Suppressor macrophage (primary cell): ENCODE results near the gene ABCA13.

Source experiments
- DNase-seq, 4 experiments: peaks; one replicate each; pipeline ENCODE4 v3.0.0-alpha.2; 2020 to 2022

Gene ABCA13

DNA sequence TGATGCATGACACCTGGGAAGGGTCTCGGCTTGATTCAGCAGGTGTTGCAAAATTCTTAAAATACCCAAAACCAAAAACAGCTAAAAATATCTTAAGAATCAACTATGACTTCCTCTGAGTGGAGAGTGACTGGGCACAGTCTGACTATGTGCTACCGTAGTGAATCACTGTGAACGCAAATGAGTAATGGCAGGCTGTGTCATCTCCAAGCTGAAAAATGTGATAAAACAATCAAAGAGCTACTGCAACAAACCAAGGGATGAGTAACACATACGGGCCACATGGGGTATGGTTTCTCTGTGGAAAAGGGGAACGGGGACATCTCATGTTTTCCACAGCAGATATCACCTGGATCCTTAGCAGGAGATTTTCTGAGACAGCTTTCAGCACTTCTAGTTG, 127.5 kb downstream of the ABCA13 start:
- peak; percentile 30 to 65 (median 41) for DNase-seq

DNA sequence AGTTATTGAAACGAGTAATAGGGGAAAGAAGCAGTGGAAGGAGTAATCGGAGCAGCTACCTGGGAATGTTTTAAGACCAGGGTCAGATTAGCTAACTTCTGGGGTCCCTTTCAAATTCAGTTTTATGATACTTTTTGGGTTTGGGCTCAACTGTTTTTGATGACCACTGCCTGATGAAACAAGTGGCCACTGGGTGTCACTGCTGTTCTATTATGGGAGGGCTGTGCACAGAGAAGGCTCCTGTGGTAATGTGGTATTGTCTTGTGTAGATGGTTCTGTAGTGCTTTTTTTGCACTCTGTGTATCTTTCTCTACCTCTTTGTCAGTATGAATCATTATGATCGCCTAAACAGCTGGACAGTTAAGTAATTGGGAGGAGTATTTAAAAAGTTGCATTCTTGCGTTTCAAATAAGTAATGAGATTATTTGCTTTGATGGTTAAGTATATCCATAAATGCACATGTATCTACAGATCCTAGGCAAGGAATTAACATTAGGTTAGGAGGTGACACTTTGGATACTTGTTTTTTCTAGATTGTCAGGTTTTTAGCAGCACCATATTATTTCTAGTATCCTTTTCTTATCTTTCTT, 128.4 kb downstream of the ABCA13 start:
- DNase-seq: peak; percentile 75 to 86 (median 81)

DNA sequence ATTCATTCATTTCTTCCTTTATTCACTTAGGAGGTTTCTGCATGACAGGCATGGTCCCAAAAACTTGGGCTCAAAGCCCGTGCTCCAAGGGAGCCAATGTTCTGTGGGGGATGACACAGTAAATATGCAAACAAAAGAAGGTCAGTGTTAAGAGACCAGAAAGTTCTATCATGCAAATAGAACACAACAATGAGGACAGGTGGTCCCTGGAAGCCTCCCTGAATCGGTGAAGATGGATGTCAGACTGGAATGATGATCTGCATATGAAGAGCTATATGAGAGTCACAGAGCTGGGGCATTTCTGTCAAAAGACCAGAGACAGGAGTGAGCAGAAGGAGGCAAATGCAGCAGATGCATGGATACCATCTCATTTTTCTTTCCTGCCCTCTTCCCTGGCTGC, 129.0 kb downstream of the ABCA13 start:
- no peak for DNase-seq

DNA sequence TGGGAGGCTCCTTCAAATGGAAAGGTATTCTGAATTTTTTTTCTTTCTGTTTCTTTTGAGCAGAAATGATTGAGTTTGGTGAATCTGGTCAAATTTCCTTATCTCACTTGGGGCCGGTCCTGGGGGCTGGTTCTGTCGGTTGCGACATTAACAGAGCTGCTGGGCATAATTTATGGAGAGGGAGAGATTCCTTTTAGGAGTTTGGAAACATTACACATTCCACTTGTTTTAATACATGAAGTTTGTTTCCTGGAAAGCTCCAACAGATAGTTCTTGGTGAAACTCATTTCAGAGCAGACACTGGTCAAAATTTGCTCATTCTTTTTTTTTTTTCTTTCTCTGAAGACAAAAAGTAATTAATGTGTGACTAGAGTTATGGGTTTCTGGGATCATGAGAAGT, 129.9 kb downstream of the ABCA13 start:
- DNase-seq: no peak

DNA sequence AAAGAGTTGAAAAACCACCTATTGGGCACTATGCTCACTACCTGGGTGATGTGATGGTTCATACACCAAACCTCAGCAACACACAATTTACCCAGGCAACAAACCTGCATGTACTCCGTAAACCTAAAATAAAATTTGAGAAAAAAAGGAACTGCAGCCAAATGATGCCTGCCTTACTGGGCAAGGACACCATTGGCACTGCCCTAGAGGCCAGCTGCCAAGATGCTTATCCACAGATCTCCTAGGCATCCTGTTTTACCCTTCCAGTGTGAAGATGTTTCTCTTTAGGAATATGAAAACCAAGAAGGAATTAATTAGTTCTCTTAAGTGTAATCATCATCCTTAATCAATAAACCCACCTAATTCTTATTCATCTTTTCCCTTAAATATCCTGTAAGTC, 133.4 kb downstream of the ABCA13 start:
- no peak for DNase-seq

DNA sequence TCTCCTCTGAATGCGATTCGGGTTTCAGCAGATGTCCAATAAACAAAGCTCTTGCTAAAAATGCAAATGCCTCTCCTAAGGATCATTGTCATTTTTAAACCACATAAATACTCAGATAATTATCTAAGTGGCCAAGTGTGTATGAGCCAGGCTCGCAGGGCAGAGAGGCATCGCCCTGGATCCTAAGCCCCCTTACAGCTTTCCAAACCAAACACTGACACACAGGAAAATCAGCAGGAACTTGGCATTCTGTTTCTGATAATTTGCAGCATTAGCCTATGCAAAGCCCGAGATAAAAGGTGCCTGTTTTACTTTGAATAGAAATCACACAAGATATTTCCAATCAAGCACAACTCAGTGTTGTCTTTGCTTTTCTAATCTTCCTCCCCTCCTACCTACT, 134.4 kb downstream of the ABCA13 start:
- no peak for DNase-seq

DNA sequence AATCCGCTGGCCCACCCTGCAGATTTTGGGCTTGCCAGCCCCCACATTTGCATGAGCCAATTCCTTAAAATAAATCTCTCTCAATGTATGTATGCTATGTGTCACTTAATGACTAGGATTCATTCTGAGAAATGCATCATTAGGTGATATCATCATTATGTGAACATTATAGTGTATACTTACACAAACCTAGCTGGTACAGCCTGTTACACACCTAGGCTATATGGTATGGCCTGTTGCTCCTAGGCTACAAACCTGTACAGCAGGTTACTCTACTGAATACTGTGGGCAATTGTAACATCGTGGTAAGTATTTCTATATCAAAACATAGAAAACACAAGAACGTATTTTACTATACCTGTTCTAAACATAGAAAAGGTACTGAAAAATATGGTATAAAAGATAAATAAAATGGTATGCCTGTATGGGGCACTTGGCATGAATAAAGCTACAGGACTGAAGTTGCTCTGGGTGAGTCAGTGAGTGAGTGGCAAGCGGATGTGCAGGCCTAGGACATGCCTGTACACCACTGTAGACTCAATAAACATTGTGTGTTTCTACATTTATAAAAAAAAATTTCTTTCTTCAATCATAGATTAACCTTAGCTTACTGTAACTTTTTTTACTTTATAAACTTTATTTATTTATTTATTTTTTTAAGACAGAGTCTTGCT, 135.9 kb downstream of the ABCA13 start:
- no peak for DNase-seq

DNA sequence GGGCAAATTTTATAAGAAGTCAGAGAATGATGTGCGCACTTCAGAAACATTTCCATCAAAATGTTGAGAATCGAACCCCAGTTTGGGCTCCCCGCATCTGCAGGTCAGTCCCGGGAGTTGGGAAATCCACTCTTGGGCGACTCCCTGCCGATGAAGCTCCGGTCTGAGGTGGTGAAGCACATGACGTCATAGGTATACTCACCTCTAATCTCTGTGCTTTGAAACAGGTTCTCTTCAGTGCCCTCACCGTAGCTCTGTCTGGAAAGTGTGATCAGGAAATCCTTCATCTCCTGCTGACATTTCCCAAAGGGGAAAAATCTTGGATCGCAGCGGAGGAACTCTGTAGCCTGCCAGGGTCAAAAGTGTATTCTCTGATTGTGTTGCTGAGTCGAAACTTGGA, 138.5 kb downstream of the ABCA13 start:
- DNase-seq: no peak

DNA sequence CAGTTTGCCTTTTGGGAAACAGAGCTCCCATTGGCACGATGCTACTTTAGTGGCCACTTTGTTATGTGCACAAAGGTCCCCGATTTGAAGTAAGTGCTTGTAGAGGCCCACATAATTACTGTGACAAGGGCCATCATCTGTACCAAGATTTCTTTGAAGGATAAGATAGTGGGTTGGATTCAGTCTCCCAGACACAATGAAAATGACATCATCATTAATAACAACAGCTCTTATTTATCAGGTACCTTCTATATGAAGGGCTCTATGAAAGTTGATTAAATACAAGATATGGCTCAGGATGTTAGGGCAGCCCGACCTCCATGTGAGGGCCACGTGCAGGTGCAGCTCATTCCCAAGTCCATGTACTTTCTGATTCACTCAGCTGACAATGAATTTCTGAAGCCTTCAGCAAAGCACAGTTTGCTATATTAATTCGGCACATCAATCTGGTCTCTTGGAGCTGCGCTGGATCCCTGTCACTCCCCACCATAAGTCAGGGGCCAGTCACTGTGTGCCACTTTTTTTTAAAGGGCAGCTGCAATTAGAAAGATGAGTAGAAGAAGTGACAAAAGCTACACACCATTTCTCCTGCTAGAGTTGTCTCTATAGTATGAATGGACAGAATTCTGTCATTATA, 140.3 kb downstream of the ABCA13 start:
- no peak for DNase-seq

DNA sequence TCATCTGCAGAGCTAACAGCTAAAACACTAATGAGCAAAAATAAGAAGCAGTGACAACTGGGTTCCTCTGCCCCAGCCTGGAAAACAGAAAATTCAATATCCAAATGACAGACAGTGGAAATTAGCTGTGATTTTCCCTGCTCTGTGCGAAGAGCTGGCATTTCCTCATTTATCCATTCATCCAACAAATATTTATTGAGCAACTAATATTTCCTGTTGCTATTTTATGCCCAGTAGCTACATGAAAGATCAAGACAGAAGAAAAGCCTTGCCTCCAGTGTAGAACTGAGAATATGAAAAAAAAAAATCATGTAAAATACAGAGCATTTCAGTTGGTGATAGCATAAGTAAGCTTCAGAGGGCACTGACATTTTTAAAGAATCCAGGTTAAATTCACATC, 140.9 kb downstream of the ABCA13 start:
- no peak for DNase-seq

DNA sequence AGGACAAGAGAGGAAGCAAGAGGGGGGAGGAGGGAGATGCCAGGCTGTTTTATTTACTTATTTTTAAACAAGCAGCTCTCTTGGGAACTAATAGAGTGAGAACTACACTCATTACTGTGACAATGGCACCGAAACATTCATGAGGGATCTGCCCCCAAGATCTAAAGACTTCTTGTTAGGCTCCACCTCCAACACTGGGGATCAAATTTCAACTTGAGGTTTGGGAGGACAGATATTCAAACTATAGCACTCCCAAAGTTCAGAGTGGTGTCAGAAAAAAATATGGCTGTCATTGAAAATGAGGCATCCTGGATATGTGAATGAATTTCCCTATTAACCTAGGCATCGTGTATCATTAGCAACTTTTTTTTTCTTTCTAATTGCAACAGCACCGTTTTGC, 145.5 kb downstream of the ABCA13 start:
- DNase-seq: no peak

DNA sequence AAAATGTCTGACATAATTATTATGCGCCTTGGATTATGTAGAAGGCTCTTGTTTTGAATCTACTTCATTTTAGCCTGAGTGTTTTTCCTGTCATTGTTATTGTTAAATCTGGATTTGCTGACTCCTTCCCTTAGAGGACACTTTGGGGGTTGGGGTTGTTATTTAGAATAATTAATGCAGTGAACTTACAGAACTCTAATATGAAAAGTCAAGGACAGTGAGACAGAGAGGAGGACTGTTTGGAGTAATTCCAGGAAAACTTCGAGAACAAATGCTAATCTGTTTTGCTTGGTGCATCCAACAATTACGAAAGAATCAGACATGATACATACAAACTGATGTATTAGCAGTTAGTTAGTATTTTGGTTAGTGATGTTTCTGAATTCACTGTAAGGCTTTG, 146.1 kb downstream of the ABCA13 start:
- DNase-seq: no peak

DNA sequence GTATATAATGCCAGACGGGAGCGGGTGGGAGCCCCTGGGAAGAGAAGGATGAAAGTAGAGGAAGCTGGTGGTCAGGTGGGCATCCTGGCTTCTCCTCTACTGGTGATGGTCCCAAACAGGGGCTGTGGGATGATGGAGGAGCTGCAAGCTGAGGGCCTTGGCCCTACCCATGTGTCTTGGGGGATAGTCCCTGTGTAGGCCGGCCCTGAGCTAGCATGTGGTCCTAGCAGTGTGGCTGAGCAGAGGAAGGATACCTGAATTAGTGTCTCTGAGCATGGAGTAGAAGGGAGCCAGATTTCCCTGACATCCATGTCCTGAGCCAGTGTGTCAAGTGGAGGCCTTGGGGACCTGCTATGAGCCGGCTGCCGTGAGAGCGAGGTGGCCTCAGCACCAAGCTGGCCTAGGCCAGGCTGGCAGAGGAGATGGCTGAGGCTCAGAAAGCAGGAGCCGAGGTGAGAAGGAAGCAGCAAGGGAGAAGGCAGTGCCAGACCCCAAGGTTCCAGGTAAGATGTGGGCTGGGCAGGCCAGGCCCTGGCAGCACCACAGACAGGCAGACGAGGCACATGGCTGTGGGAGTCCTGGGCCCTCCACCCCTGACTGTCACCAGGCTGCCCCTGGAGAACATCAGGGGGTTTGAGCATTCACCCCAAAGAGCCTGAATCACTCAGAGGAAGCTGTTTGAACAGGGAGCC, 150.2 kb downstream of the ABCA13 start:
- no peak for DNase-seq

DNA sequence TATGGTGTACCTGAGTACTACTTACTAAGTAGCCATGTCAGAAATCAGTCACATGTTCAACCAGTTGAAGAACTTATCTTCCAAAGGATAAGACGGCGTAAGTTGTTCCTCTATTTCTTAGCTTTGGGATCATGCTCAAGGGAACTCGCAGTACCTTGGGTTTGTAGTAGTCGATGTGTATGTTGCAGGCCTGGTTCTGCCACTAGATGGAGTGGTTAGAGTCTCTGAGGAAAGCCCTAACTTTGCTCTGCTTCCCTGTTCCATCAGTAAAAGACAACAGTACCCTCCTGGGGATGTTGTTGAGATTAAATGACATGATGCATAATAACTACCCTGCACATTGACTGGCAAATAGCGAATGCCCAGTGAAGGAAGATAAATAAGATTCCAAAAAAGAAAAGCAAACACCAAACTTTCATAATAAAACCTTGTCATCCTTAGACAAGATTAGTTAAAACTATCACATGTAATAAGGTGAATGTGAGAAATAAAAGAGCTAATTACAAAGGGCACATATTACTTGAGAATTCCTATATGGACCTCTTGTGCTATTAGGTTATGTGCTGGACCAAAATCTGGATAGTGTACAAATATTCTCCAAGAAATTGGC, 165.9 kb downstream of the ABCA13 start:
- DNase-seq: peak; percentile 48 to 79 (median 66)

DNA sequence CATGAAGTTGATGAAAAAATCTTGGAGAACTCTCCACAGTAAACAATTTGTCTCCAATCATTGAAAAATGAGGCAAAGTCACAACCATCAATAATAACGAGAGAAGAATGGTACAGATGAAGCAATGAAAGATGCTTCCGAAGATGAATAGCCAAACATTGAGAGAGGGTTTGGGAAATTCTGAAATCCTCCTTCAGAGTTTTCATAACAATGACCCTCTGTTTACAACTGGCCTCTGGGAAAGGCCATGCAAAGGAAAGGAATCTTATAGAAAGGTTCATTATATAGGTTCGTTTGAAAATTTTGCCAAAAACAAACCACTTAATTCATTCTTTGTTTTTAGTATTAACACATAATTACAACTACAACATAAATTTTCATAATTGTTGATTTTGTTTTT, 166.5 kb downstream of the ABCA13 start:
- no peak for DNase-seq

DNA sequence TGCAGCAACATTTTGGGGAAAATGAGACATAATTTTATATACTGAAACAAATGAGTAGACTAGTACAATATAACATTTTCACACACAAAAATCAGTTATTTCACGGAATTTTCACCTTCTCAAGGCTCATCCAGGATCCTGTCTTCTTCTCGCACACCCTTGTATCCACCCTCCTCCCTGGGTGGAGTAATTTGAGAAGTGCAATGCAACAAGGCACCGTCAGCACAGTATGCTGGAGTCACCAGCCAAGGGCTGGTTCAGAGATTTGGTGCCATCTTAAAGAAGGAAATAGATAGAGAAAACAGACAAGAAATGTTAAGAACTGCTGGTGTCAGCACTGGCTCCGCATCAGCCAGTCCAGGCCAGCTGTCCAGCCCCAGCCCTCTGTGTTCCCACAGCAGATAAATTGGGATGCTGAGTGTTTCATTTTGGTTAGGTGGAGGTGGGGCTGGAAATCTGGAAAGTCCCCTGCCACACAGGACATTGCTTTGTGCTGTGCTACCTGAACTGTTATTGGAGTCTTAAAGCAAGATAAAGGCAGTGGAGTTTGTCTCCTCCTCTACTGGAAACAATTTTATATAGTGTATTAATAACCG, 176.1 kb downstream of the ABCA13 start:
- no peak for DNase-seq

DNA sequence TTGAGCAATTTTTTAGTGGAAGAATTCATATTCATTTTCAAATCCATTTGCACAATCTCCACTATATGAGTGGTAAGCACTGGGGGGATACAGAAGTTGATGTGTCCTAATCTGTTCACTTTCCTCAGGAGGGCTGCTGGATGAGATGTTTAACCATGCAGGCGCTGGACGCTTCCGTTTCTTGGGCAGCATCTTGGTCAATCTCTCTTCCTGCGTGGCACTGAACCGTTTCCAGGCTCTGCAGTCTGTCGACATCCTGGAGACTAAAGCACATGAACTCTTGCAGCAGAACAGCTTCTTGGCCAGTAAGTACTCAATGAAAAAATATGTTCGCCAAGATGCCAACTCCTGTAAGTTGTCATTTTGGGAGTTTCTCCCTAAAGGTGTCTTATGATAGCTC, 179.3 kb downstream of the ABCA13 start:
- peak; percentile 37 to 66 (median 62) for DNase-seq

DNA sequence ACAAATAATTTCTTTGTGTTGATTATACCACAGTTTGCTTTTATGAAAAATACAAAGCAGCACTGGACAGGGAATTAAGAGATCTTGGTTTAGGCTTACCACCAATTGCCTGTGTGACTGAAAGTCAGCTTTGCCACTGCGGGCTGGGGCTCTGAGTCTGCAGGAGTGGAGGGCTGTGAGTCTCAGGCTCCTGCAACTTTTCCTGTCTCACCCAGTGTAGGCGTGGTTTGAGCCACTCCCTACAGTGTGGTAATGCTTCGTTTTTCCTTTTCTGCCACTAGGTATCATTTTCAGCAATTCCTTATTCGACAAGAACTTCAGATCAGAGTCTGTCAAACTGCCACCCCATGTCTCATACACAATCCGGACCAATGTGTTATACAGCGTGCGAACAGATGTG, 180.6 kb downstream of the ABCA13 start:
- DNase-seq: peak in 3 of 4 experiments; percentile 30 to 45 (median 42)

DNA sequence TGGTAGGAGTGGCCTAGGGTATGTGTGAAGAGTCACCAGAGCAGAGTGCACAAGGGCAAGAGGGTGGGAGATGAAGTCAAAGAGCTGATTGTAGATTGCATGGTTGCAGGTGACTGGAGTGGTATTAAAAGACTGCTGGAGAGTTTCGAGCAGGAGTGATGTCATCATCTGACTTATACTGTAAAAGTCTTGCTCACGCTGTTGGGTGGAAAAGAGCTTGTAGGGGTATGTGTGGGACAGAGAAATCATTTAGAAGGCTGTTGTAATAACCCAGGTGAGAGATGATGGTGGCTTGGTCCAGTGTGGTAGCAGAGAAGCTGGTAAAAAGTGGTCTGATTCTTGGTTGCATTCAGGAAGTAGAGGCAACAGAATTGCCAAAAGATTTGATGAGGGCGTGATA, 184.1 kb downstream of the ABCA13 start:
- DNase-seq: no peak

DNA sequence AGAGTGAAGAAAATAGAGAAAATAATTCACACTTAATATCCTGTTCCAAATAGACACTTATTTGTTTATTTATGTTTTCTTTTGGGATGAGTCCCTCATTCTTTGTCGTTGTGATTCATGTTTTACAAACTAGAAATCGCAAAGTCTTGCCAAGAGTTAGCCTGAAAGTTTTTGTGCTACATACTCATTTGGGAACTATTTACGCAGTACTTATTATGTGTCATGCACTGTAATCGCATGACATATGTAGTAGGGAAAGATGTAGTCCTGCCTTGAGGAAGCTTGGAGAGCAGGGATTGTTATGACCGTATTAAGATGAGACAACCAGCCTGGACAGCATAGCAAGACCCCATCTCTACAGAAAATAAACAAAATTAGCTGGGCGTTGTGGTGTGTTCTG, 189.3 kb downstream of the ABCA13 start:
- DNase-seq: no peak

DNA sequence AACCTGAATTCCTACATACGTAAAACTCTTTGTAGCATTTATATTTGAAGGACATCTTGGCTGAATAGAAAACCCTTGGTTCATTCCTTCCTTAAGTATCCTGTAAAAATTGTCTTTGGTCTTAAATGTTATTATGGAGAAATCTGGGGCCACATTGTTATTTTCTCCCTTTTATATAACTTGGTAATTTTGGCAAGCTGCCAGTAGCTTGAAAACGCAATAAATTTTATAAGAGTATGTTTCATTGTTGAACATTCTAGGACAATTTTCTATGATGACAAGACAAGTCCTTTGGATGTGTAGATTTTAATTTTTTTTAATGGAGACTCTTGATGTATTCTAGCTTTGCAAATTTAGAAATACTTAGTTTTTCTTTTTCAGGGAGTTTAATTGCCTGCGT, 191.9 kb downstream of the ABCA13 start:
- no peak for DNase-seq

DNA sequence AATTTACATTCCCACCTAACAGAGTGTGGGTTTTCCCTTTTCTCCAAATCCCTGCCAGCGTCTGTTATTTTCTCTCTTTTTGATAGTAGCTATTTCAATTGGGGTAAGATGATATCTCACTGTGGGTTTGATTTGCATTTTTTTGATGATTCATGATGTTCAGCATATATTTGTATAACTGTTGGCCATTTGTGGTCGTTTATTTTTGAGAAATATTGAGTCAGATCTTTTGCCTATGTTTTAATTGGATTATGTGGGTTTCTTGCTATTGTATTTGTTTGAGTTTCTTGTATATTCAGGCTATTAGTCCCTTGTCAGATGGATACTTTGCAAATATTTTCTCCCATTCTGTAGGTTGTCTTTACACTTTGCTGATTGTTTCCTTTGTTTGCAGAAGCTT, 193.8 kb downstream of the ABCA13 start:
- no peak for DNase-seq

DNA sequence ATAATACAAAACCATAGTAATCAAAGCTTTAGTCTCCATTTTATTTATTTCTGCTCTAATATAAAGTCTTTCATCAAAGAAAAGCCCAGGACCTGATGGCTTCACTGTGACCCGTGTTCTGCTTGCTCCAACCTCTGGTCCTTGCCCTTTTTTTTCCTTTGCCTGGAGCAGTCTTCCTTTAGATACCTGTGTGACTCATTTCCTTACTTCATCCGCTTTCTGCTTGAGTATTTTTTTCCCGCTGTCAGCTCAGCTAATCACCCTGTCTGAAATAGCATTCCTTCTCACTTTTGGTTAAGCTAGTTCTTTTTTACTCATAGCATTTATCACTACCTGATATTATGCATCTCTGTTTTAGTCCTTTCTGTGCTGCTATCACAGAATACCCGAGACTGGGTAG, 194.8 kb downstream of the ABCA13 start:
- no peak for DNase-seq
